Fibroblast of skin of right biceps (primary cell): Measurements from ENCODE around the gene CACFD1.

Experiments used
- DNase-seq: peaks from one replicate; pipeline ENCODE4 v3.0.0-alpha.2; 2013

CACFD1 gene

DNA sequence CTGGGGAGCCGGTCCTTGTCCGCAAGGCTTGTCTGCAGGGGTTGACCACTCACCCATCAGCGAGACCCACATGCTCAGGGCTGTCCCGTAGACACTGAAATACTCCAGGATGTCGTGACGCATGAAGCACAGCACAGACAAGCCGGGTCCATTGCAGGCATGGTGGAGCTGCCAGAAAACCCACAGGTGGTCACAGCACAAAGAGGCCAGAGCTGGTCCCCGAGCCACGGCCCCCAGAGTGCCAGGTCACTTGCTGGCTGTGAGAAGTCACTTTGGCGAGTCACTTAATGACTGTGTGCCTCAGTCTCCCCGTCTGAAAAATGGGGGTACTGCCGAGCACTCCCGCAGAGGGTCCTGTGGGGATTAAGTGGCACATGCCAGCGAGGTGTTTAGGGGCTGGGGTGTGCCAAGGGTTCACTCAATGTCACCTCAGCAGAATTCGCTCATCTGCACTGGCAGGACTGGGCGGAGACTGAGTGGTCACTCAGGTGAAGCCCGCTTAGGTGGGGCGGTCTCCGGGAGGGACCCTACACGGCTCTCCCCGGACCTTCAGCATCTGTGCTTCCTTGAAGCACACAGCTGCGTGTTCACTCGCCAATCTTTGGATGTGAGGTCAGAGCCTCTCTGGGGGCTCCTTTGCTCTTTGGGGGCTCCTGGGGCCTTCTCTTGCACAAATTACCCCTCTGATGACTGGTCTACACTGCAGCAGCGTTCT lies 60.5 kb downstream of the CACFD1 start:
- no peak for DNase-seq
